HepG2 (cell line): ENCODE results near the gene PWWP2A. TPM values are rescaled to one million over a fixed set of nuclear protein-coding genes. Genes with fewer than 3 reads are reported as not detected.

Source experiments
- CSRNP2 ChIP-seq: sonication (generic); formaldehyde crosslinking; conservative IDR thresholded peaks from 2 replicates; pipeline ENCODE4 v1.8.0; 2022; ENCODE audit warnings: low read depth, missing genetic modification reagents
- HBP1 ChIP-seq: IDR thresholded peaks from 2 replicates; pipeline ENCODE4 v1.6.1; 2016; ENCODE audit warnings: low read depth, control low read depth
- ISX ChIP-seq: sonication (generic); formaldehyde crosslinking; conservative IDR thresholded peaks from 2 replicates; pipeline ENCODE4 v1.5.0; 2020; ENCODE audit warnings: missing genetic modification reagents
- KLF6 ChIP-seq: IDR thresholded peaks from 2 replicates; pipeline ENCODE4 v1.8.0; 2016; ENCODE audit warnings: missing biosample characterization, missing genetic modification reagents
- LRRFIP1 ChIP-seq: sonication (generic); formaldehyde crosslinking; conservative IDR thresholded peaks from 2 replicates; pipeline ENCODE4 v1.4.0; 2020; ENCODE audit warnings: missing genetic modification reagents
- NAIF1 ChIP-seq: sonication (generic); formaldehyde crosslinking; IDR thresholded peaks from 2 replicates; pipeline ENCODE4 v1.5.0; 2020; ENCODE audit warnings: mild to moderate bottlenecking, missing genetic modification reagents, borderline replicate concordance
- NFE2L2 ChIP-seq: fragments of 150-350 bp; IDR thresholded peaks from 2 replicates; pipeline ENCODE4 v1.6.1; 2014; ENCODE audit warnings: low read length
- POGK ChIP-seq: sonication (generic); formaldehyde crosslinking; conservative IDR thresholded peaks from 2 replicates; pipeline ENCODE4 v1.8.0; 2022; ENCODE audit warnings: mild to moderate bottlenecking, moderate library complexity, missing genetic modification reagents
- RFX1 ChIP-seq: fragments of 450-650 bp; IDR thresholded peaks from 2 replicates; pipeline ENCODE4 v1.6.1; 2017
- TCF12 ChIP-seq, 2 experiments: fragments of 450-650 bp in 1 of 2; sonication (generic) in 1 of 2; formaldehyde crosslinking in 1 of 2; IDR thresholded peaks; 2 replicates each; pipeline versions ENCODE4 v1.6.1 to v1.8.0; 2017 to 2022; ENCODE audit warnings: antibody characterized with exemption in 1 of 2, mild to moderate bottlenecking in 1 of 2, missing genetic modification reagents in 1 of 2, moderate library complexity in 1 of 2
- THAP8 ChIP-seq: sonication (generic); formaldehyde crosslinking; IDR thresholded peaks from 2 replicates; pipeline ENCODE4 v1.5.1; 2020; ENCODE audit warnings: missing genetic modification reagents, mild to moderate bottlenecking, borderline replicate concordance
- YEATS2 ChIP-seq: sonication (generic); formaldehyde crosslinking; IDR thresholded peaks from 2 replicates; pipeline ENCODE4 v1.4.0; 2020; ENCODE audit warnings: missing genetic modification reagents, borderline replicate concordance
- ZBTB8A ChIP-seq: sonication (generic); formaldehyde crosslinking; IDR thresholded peaks from 2 replicates; pipeline ENCODE4 v1.4.0; 2020; ENCODE audit warnings: mild to moderate bottlenecking, low read depth, missing genetic modification reagents, borderline replicate concordance
- ZC3H13 ChIP-seq: sonication (generic); formaldehyde crosslinking; IDR thresholded peaks from 2 replicates; pipeline ENCODE4 v1.8.1; 2023; ENCODE audit warnings: mild to moderate bottlenecking, missing genetic modification reagents, moderate library complexity
- ZNF276 ChIP-seq: sonication (generic); formaldehyde crosslinking; IDR thresholded peaks from 2 replicates; pipeline ENCODE4 v1.4.0; 2020; ENCODE audit warnings: mild to moderate bottlenecking, low read depth, missing genetic modification reagents
- ZNF326 ChIP-seq: sonication (generic); formaldehyde crosslinking; IDR thresholded peaks from 2 replicates; pipeline ENCODE4 v1.4.0; 2020; ENCODE audit warnings: missing genetic modification reagents, borderline replicate concordance
- ZNF576 ChIP-seq: sonication (generic); formaldehyde crosslinking; IDR thresholded peaks from 2 replicates; pipeline ENCODE4 v1.4.0; 2020; ENCODE audit warnings: mild to moderate bottlenecking, missing genetic modification reagents
- ZNF746 ChIP-seq: sonication (generic); formaldehyde crosslinking; IDR thresholded peaks from 2 replicates; pipeline ENCODE4 v1.8.0; 2022; ENCODE audit warnings: mild to moderate bottlenecking, missing genetic modification reagents
- polyA plus RNA-seq, 8 experiments: library from polyadenylated mRNA; depleted of rRNA in 3 of 8; stranded (reverse) in 7 of 8; unstranded in 1 of 8; fragments of >200 nt; fragmentation: Illumina TruSeq in 4 of 8; extraction: Trizol in 4 of 8; gene quantifications; 2 replicates each; pipeline versions ENCODE4 v1.2.1 to v1.2.3, GENCODE V29; 2011 to 2016; ENCODE audit warnings: low read depth in 4 of 8, missing spikeins in 1 of 8, mixed read lengths in 1 of 8; ENCODE audit not compliant: insufficient read depth in 1 of 8
- total RNA-seq, 5 experiments: library from RNA; depleted of rRNA; stranded (reverse); fragments of >200 nt; fragmentation: Illumina TruSeq; extraction: Trizol; gene quantifications; 2 replicates each; pipeline ENCODE4 v1.2.3, GENCODE V29; 2016; ENCODE audit warnings: low read depth in 1 of 5

The PWWP2A gene
- total and polyA plus RNA-seq, 2 of the 13 experiments (the other 11 are each of a cell fraction or from before 2014, with no cell fraction given), result 7.3 to 16.9 TPM

GRCh38 chr5:160119142-160119904, at the start of gene PWWP2A (continued):
- TF ChIP-seq HBP1 (CRISPR knock-in tag) (no peak), ZNF276 (no peak; the same call in 1 of the 2 replicates), YEATS2 (peak; percentile 67; the same call in 1 of the 2 replicates), THAP8 (CRISPR knock-in tag) (peak; percentile 77; the same call in 1 of the 2 replicates), POGK (CRISPR knock-in tag) (no peak), KLF6 (CRISPR knock-in tag) (no peak), RFX1 (no peak), ZC3H13 (peak; percentile 58; the same call in 1 of the 2 replicates), ISX (no peak), ZNF746 (CRISPR knock-in tag) (no peak; the same call in 1 of the 2 replicates), TCF12 (IDR thresholded peaks at IDR 0.05) (no peak), TCF12 (CRISPR knock-in tag; IDR thresholded peaks at IDR 0.05) (no peak), NAIF1 (CRISPR knock-in tag) (no peak), LRRFIP1 (CRISPR knock-in tag) (no peak), NFE2L2 (no peak), ZNF576 (CRISPR knock-in tag) (no peak), CSRNP2 (CRISPR knock-in tag) (no peak), ZNF326 (CRISPR knock-in tag) (no peak), ZBTB8A (CRISPR knock-in tag) (no peak)
